SU-DHL-6 (cell line): ENCODE results near the gene ATP1A4.

Experiments used
- H2AFZ ChIP-seq: fragments of 200-600 bp; sonication (generic); 2 replicates; pipeline ENCODE4 v1.6.1; 2014; ENCODE audit warnings: low read depth, mild to moderate bottlenecking, moderate library complexity, mixed read lengths, antibody characterized with exemption, low read length; ENCODE audit not compliant: severe bottlenecking
- H3F3A ChIP-seq: fragments of 200-600 bp; shearing (Covaris generic); 2 replicates; pipeline ENCODE4 v1.6.0; 2016; ENCODE audit warnings: antibody characterized with exemption, mild to moderate bottlenecking; ENCODE audit not compliant: insufficient read depth
- H3K27ac ChIP-seq: fragments of 200-600 bp; sonication (generic); 2 replicates; pipeline ENCODE4 v1.5.1; 2016; ENCODE audit warnings: low read depth, mild to moderate bottlenecking, low read length, moderate library complexity, mixed read lengths
- H3K27me3 ChIP-seq: fragments of 200-600 bp; sonication (generic), shearing (Covaris generic); 2 replicates; pipeline ENCODE4 v1.6.0; 2014; ENCODE audit warnings: mild to moderate bottlenecking, low read length
- H3K36me3 ChIP-seq: fragments of 200-600 bp; sonication (generic); 2 replicates; pipeline ENCODE4 v1.6.1; 2014; ENCODE audit warnings: mild to moderate bottlenecking, low read length, mixed read lengths
- H3K4me2 ChIP-seq: fragments of 300-600, 200-600 bp; shearing (Covaris generic), sonication (generic); 2 replicates; pipeline ENCODE4 v1.6.0; 2014; ENCODE audit warnings: low read length, low read depth, mild to moderate bottlenecking; ENCODE audit not compliant: poor library complexity, severe bottlenecking
- H3K4me3 ChIP-seq: fragments of 200-600 bp; sonication (generic); 2 replicates; pipeline ENCODE4 v1.5.1; 2014; ENCODE audit warnings: antibody characterized with exemption, low read length, mild to moderate bottlenecking, mixed read lengths; ENCODE audit not compliant: insufficient read depth, poor library complexity, severe bottlenecking
- H3K79me2 ChIP-seq: fragments of 200-600 bp; sonication (generic); 2 replicates; pipeline ENCODE4 v1.6.1; 2014; ENCODE audit warnings: mild to moderate bottlenecking, low read length, moderate library complexity; ENCODE audit not compliant: insufficient read depth
- H3K9ac ChIP-seq: fragments of 200-600 bp; sonication (generic); 2 replicates; pipeline ENCODE4 v1.7.0; 2014; ENCODE audit warnings: mild to moderate bottlenecking, low read length
- H3K9me2 ChIP-seq: fragments of 200-600 bp; sonication (generic); replicated peaks from 2 replicates; pipeline ENCODE4 v1.6.1; 2014; ENCODE audit warnings: low read length; ENCODE audit not compliant: insufficient read depth
- H3K9me3 ChIP-seq: fragments of 200-600 bp; sonication (generic); 2 replicates; pipeline ENCODE4 v1.6.1; 2014; ENCODE audit warnings: low read length, mixed read lengths; ENCODE audit not compliant: insufficient read depth
- H4K20me1 ChIP-seq: fragments of 200-600 bp; sonication (generic); 2 replicates; pipeline ENCODE4 v1.6.1; 2014; ENCODE audit warnings: low read depth, mild to moderate bottlenecking, antibody characterized with exemption, low read length, moderate library complexity, mixed read lengths
- EZH2phosphoT487 ChIP-seq: fragments of 200-600 bp; sonication (generic), shearing (Covaris generic); conservative IDR thresholded peaks from 2 replicates; pipeline ENCODE4 v1.6.1; 2018; ENCODE audit warnings: mild to moderate bottlenecking, antibody characterized with exemption, low read length, moderate library complexity, mixed read lengths
- TF ChIP-seq, protein P1 (sequence below): fragments of 200-600 bp; sonication (generic); IDR thresholded peaks from one replicate; pipeline ENCODE4 v1.5.1; 2017; ENCODE audit warnings: antibody characterized with exemption, mild to moderate bottlenecking, low read length, moderate library complexity; ENCODE audit not compliant: insufficient read depth, poor library complexity, severe bottlenecking

The ATP1A4 gene

DNA sequence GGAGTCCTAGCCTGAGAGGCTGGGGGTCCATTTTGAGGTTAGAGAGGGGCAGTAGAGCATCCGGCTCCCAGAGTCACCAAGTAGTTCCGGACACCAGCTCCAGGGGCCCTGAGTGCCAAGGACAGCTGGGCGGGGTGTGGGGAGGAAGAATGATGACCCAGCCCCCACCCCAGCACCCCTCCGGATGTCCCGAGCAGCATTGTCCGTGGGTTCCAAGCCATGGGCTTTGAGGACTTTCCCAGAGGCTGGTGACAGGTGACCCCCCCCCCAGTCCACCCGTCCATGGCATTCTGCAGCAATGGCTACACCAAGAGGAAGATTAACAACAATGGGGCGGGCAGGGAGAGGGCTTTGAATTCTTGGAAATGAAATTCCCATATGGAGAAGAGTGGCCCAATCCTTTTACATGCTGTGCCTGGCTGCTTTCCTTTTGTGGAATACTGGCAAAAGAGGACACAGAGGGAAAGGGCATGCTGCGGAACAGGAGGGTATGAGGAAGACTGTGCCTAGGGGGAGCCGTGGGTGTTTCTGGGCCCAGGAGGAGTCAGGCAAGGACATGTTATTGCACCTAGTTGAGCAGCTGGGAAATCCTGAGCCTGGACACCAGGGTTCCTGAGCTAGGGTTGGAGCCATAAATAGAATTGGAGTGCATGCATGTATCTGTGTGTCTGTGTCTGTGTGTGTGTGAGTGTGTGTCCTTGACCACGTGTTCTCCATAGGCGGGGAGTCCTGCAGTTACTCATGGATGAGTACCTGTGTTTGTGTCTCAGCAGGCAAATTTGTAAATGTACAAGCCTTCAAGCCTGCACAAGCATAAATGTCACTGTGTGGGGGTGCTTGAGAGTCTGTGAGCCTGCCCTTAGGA is 34.9 kb upstream of the ATP1A4 start:
- no peak overlapping the region for H3K27ac ChIP-seq
- no peak overlapping the region for H3K4me2 ChIP-seq
- no peaks in the 10 kb centered on the region for H3K27me3 ChIP-seq
- H3K79me2 ChIP-seq: no peaks in the 10 kb centered on the region
- no peak overlapping the region for H3K4me3 ChIP-seq
- no peak overlapping the region for H3K9ac ChIP-seq
- no peak overlapping the region for H2AFZ ChIP-seq
- TF ChIP-seq, protein P1, sequence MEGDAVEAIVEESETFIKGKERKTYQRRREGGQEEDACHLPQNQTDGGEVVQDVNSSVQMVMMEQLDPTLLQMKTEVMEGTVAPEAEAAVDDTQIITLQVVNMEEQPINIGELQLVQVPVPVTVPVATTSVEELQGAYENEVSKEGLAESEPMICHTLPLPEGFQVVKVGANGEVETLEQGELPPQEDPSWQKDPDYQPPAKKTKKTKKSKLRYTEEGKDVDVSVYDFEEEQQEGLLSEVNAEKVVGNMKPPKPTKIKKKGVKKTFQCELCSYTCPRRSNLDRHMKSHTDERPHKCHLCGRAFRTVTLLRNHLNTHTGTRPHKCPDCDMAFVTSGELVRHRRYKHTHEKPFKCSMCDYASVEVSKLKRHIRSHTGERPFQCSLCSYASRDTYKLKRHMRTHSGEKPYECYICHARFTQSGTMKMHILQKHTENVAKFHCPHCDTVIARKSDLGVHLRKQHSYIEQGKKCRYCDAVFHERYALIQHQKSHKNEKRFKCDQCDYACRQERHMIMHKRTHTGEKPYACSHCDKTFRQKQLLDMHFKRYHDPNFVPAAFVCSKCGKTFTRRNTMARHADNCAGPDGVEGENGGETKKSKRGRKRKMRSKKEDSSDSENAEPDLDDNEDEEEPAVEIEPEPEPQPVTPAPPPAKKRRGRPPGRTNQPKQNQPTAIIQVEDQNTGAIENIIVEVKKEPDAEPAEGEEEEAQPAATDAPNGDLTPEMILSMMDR: no peak
- no peak for TF ChIP-seq EZH2phosphoT487
- no peaks in the 10 kb centered on the region for H3K36me3 ChIP-seq
- no peaks in the 10 kb centered on the region for H3K9me2 ChIP-seq
- no peaks in the 10 kb centered on the region for H3F3A ChIP-seq
- no peaks in the 10 kb centered on the region for H4K20me1 ChIP-seq
- H3K9me3 ChIP-seq: no peaks in the 10 kb centered on the region

DNA sequence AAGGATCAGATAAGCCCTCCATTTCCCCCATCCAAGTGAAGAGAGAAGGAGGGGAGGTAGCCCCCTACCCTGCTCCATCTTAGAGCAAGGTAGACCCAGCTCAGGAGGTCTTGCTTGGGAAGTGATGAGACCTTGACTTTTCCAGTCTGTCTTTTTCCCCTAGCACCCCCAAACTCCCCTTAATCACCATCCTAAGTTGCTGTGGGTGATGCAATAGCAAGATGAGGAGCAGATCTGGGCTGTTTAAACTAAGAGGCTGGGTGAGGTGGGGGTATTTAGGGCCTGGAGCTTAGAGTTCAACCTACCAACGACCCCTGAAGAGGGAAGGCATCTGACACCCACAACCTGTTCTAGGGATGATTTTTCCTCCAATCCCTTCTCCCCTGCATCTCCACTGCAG is 34.1 kb upstream of the ATP1A4 start:
- no peaks in the 10 kb centered on the region for H3K9me2 ChIP-seq
- no peak overlapping the region for H2AFZ ChIP-seq
- no peaks in the 10 kb centered on the region for H3K79me2 ChIP-seq
- no peaks in the 10 kb centered on the region for H3F3A ChIP-seq
- H3K4me3 ChIP-seq: no peak overlapping the region
- TF ChIP-seq, protein P1: no peak
- no peaks in the 10 kb centered on the region for H3K9me3 ChIP-seq
- H3K4me2 ChIP-seq: no peak overlapping the region
- H3K36me3 ChIP-seq: no peaks in the 10 kb centered on the region
- no peaks in the 10 kb centered on the region for H4K20me1 ChIP-seq
- no peak overlapping the region for H3K9ac ChIP-seq
- no peaks in the 10 kb centered on the region for H3K27me3 ChIP-seq
- no peak overlapping the region for H3K27ac ChIP-seq

DNA sequence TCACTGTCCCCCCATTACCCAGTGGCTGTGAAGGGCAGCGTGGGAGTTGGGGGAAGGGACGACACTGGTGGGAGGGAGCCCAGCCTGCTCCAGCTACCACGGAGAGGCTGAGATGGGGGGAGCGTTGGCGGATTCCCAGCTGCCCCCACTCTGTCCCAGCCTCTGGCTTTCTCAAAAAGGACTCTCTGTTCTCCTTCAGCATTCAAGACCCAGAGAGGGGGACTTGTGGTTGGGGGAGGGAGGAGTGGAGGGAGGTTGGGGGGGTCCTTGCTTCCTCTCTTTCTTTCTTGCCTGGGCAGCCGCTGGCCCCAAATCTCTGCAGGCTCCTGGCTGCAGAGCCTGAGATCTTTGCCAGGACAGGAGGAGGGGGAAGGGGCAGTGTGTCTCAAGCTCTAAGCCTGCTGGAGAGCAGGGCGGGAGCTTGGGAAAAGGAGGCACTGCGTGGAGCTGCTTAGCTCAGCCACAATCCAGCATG is 33.7 kb upstream of the ATP1A4 start:
- Histone ChIP-seq H3K27me3 (no peaks in the 10 kb centered on the region), H3K9me2 (no peaks in the 10 kb centered on the region), H4K20me1 (no peaks in the 10 kb centered on the region), H3K4me2 (no peak overlapping the region), H3K36me3 (no peaks in the 10 kb centered on the region), H3K4me3 (no peak overlapping the region), H2AFZ (no peak overlapping the region), H3K27ac (no peak overlapping the region), H3F3A (no peaks in the 10 kb centered on the region), H3K9me3 (no peaks in the 10 kb centered on the region), H3K79me2 (no peaks in the 10 kb centered on the region), H3K9ac (no peak overlapping the region)
- TF ChIP-seq, protein P1: no peak
- TF ChIP-seq EZH2phosphoT487: no peak
